Right ventricle myocardium inferior (tissue), 1 donor: ENCODE results near the gene SOCS3. TPM values are rescaled to one million over a fixed set of nuclear protein-coding genes. Genes with fewer than 3 reads are reported as not detected.
A peak's percentile ranks its signal among the peaks of the same experiment; 100 is the strongest.
"Not testable (repeated sequence)": the region's sequence is repeated elsewhere in the genome, so short reads cannot be mapped to it uniquely, and the experiment has no call there.

Experiments used
- ATAC-seq: fragments of 200-7000 bp; cut with Tn5 transposase; one replicate; pipeline ENCODE4 v1.9.1; 2020; ENCODE audit warnings: mild to moderate bottlenecking, moderate library complexity
- DNase-seq: peaks from one replicate; pipeline ENCODE4 v3.0.0; 2021; ENCODE audit errors: missing footprints
- intact Hi-C: fragments of 100-400 bp; cut with DNase I; formaldehyde crosslinking; loops from one replicate; pipeline ENCODE4 v1.11.0; 2022
- total RNA-seq: library from RNA; stranded (reverse); fragmentation: NEBNext Ultra II Directional; extraction: Animal tissue kit (Norgen Biotek cat#: 25700); gene quantifications from one replicate; pipeline ENCODE4 v1.2.1, GENCODE V29; 2021
- donor health status: DM: no; HTN: yes; CAD: no; lungs with severe emphysema.

The SOCS3 gene
- total RNA-seq, 1 donor from 2014 or later, result 12.2 TPM

GRCh38 chr17:78341559-78342448 is 18.1 kb downstream of the SOCS3 start:
- intact Hi-C loops, result loop anchor here (1.0 to 5.0 kb wide), 2 partner anchors 18 to 50 kb away; no protein-coding TSS in a partner anchor
- ATAC-seq (peak; percentile 82), DNase-seq (peak; percentile 92)

GRCh38 chr17:78340183-78340955 is 19.5 kb downstream of the SOCS3 start:
- intact Hi-C loops, result loop anchor here (5.0 kb wide), 1 partner anchor 48 kb away; no protein-coding TSS in a partner anchor
- DNase-seq (peak; percentile 37), ATAC-seq (no peak)

DNA sequence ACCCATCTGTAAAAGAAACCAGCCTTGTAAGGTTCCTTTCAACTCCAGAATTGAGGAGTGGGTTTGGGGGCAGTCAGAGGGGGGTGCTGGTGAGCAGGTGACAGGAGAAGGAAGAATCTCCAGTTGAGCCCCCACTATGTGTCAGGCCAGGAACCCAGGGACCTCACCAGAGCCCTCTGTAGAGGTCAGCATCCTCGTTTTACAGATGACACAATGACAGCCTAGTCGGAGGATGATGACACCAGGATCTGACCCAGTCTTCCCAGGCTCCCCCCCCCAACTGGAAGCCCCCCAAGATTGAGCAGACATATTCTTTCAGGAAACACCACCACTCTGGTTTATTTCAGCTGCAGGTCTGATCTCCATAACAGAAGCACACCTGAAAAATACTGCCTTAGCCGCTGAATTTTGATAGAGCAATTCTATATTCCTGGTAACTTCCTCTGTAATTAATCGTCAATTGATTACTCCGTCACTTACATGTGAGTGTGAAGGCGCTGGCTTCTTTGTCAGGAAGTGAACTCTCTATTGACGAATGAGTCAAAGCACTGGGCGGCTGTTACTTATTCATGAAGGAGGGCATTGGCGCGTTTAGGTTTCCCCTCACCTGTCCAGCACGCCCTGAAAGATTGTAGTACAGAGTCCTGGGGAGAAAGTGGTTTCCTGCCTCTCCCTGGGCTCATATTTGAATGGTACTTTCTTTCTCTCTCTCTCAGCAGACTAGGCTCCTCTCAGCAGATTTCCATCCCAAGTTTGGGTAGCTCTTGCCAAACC is 21.2 kb downstream of the SOCS3 start:
- no peak for ATAC-seq
- intact Hi-C loops, result no loop called here
- peak; percentile 35 for DNase-seq

DNA sequence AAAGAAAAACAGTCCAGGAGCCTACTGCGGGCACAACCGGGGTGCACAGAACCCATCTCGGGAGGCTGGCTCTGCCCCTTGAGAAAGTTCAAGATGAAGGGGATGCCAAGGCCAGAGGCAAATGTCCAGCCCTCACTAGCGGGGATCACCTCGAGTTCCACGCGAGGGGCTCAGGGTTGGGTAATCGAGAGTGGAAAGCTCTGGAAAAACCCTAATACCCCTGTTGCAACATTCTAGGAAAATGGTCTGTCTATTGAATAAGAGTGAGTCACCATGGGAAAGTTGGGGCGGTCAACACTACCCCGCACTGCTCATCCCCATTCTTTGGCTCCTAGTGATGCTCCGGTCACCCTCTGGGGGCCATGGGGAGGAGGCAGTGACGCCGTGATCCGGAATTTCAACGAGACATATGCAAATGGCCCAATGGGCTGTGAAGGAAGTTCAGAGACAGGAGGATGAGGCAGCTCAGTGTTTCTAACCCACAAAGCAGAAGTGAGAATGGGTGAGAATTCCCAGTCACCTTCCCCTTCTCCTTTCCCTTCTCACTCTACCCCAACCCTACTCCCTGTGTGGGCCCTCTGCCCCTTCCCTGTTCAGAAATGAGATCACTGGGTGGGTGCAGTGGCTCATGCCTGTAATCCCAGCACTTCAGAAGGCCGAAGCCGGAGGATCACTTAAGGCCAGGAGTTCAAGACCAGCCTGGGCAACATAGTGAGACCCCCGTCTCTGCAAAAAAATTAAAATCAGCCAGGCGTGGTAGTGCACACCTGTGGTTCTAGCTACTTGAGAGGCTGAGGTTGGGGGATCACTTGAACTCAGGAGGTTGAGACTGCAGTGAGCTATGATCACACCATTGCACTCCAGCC is 22.4 kb downstream of the SOCS3 start:
- intact Hi-C loops, result no loop called here
- DNase-seq, result peak; percentile 65
- no peak for ATAC-seq

- intact Hi-C loops, result no loop called here
- ATAC-seq (no peak), DNase-seq (no peak)
Measured at GRCh38 chr17:78335209-78335608, 24.7 kb downstream of the SOCS3 start.

DNA sequence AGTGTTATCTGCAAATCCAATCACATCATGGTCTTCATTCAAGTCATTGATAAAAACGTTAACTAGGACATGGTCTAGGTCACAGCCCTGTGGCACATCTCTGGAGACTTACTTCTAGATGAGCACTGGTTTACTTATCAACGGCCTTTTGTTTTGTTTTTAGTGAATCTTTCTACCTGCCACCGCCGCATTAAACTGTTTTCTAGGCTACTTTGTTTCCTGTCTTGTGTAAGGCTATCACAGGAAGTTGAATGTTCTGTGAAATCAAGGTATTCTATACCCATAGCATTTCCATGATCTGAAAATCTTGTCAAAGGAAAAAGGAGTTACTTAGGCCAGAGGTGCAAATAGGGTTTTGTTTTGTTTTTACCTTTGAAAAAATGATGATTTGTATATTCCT is 26.9 kb downstream of the SOCS3 start:
- intact Hi-C loops, result no loop called here
- ATAC-seq, result no peak
- DNase-seq, result no peak

GRCh38 chr17:78331355-78331754 is 28.5 kb downstream of the SOCS3 start:
- intact Hi-C loops, ATAC-seq, DNase-seq: not testable (repeated sequence)

- ATAC-seq (peak; percentile 40), DNase-seq (no peak)
- intact Hi-C loops, result no loop called here
Measured at GRCh38 chr17:78330570-78331224, 29.2 kb downstream of the SOCS3 start.

DNA sequence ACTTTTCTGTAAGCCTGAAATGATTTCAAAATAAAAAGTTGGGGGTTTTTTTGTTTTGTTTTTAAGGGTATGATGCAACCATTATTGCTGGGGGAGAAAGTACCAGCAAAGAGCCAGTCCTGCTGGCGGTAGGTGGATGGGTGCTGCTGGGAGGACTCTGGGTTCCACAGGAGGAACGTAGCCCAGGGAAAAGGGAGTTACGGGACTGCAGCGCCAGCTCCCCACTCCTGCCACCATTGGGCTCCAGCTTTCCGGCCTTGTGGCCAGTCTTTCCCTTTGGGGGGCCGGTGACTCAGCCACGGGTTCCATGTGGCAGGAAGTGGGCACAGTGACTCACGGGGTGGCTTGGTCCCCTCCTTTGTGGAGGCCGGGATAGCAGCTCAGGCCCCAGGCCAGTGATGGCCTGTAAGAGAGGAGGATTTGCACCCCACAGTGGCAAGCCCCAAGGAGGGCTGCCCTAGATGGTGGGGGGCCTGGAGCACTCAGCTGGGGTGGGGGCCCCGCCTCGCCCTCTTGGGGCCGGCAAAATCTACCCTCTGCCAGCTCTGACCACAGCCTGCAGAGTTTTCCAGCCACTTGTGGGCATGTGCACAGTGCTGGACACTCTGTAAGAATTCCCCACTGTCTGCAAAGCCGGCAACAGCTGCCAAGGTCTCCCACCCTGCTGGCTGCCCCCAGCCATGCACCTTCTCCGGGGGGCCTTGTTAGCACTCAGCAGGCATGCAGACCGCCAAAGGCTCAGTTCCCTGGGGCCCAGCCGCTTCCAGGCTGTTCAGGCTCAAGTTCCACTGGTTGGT is 30.4 kb downstream of the SOCS3 start:
- intact Hi-C loops, result no loop called here
- ATAC-seq, result no peak
- no peak for DNase-seq

- no peak for ATAC-seq
- no peak for DNase-seq
- intact Hi-C loops, result no loop called here
Measured at GRCh38 chr17:78327880-78328279, 32.0 kb downstream of the SOCS3 start.

DNA sequence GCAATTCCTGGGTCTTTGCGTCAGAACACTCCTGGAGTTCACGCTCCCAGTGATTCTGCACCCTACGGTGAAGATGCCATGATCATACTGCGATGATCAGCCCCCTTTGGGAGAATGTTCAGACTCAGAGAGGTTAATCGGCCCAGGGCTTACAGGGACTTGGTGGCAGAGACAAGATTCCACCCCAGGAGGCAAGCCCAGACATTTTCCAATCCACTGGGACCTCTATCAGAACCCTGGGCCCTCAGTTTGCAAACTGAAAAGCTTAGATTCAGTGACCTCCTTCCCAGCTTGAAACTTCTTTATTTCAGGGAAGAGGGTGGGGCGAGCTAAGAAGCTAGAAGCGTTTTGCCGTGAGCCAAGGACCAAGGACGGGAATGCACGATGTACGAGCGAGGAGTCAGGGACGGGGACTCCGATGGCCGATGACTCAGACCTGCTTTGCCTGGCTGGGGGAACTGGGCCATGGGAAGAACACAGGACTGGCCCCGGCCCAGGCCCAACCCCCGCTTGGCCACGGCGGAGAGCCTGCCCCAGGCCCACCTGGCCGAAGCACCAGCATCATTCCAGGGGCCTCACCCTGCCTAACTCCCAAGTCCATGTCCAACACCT is 34.7 kb downstream of the SOCS3 start:
- intact Hi-C loops, result no loop called here
- DNase-seq (peak; percentile 83), ATAC-seq (peak; percentile 44)

GRCh38 chr17:78324391-78325075 is 35.3 kb downstream of the SOCS3 start:
- intact Hi-C loops, result loop anchor here (1.0 kb wide), 1 partner anchor 18 kb away; no protein-coding TSS in a partner anchor
- peak; percentile 81 for ATAC-seq
- DNase-seq, result peak; percentile 94

DNA sequence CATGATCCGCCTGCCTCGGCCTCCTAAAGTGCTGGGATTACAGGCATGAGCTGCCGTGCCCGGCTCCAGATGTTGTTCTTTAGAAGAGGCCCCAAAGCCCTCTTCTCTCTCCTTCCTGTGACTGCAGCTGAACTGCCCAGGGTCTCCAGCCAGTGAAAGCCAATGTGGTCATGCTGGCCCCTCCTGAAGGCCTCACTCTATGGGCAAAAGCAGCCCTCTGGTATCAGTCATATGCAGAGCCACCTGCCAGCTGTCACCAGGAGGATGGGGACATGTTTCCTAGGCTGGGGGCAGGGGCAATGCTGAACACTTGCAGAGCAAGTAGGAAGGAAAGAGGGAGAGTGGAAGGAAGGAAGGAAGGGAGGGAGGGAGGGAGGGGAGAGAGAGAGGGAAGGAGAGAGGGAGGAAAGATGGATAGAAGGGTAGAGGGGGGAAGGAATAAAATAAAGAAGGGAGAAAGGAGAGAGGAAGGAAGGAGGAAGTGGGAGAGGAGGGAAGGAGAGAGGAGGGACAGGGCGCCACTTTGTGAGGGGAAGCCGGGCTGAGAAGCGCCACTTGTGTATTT is 36.0 kb downstream of the SOCS3 start:
- DNase-seq (no peak), ATAC-seq (no peak)
- intact Hi-C loops, result loop anchor here (1.0 kb wide), 1 partner anchor 18 kb away; no protein-coding TSS in a partner anchor

DNA sequence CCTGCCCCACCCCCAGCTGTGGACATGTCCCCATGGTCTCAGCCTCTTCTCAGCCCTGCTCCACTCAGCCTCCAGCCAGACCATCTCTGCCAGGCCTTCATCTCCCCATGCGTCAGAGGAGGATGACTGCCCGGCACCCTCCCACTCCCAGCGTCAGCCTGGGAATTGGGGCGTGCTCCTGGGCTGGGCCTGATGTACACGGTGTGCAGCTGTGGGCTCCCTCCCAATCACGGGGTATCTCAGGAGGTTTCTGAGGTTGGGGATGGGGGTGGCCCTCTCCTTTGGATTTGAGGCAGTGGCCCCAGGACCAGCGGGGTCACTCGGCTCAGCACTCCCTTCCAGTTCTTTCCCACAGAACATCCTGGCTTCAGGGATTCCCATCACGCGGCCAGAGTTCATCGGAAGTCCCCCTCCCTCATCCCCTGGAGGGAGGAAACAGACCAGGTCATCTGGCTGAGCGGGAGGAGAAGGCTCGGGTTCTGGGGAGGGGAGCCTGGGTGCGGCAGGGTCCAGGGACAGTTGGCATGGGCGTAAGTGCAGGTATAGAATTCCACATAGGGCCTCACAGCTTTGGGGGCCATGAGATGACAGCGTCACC is 36.9 kb downstream of the SOCS3 start:
- DNase-seq, result peak; percentile 86
- intact Hi-C loops, result no loop called here

GRCh38 chr17:78322327-78322857 is 37.5 kb downstream of the SOCS3 start:
- ATAC-seq (no peak), DNase-seq (no peak)
- intact Hi-C loops, result no loop called here

More for the DNA sequence above, 36.9 kb downstream of the SOCS3 start:
- ATAC-seq, result peak; percentile 81
